Activated B cell treated with CpG ODN at 0.5 μM for 24 hours (primary cell): Measurements from ENCODE around the gene ZNF541. TPM values are rescaled to one million over a fixed set of nuclear protein-coding genes. Genes with fewer than 3 reads are reported as not detected.
"Not testable (repeated sequence)": the region's sequence is repeated elsewhere in the genome, so short reads cannot be mapped to it uniquely, and the experiment has no call there.

Source experiments
- ATAC-seq: fragments of 200-7000 bp; cut with Tn5 transposase; one replicate; pipeline ENCODE4 v1.10.0; 2021; ENCODE audit warnings: low read depth, mild to moderate bottlenecking, moderate library complexity
- CTCF ChIA-PET: fragments of 350-600 bp; sonication (Branson Sonifier 250); formaldehyde crosslinking; loops from one replicate; lab custom pipeline; 2021; ENCODE audit warnings: antibody characterized with exemption; lab: Charles Lee
- POLR2A ChIA-PET: fragments of 350-600 bp; sonication (Branson Sonifier 250); formaldehyde crosslinking; loops from one replicate; lab custom pipeline; 2021; ENCODE audit warnings: antibody characterized with exemption; lab: Charles Lee
- DNase-seq: peaks from one replicate; pipeline ENCODE4 v3.0.0; 2022
- H3K27ac Mint-ChIP-seq: one replicate; pipeline ENCODE4 v1.8.0; 2020; ENCODE audit warnings: mixed read lengths
- H3K27me3 Mint-ChIP-seq: one replicate; pipeline ENCODE4 v1.8.0; 2021; ENCODE audit warnings: mixed read lengths
- H3K36me3 Mint-ChIP-seq: one replicate; pipeline ENCODE4 v1.8.0; 2021; ENCODE audit warnings: low read depth, mixed read lengths
- H3K4me1 Mint-ChIP-seq: one replicate; pipeline ENCODE4 v1.8.0; 2021; ENCODE audit warnings: mixed read lengths
- H3K4me3 Mint-ChIP-seq: one replicate; pipeline ENCODE4 v1.8.0; 2020; ENCODE audit warnings: mild to moderate bottlenecking, mixed read lengths
- H3K9me3 Mint-ChIP-seq: one replicate; pipeline ENCODE4 v1.8.0; 2020; ENCODE audit warnings: mixed read lengths
- intact Hi-C: fragments of 100-400 bp; cut with micrococcal nuclease; formaldehyde crosslinking; loops from one replicate; pipeline ENCODE4 v1.15.1; 2024
- total RNA-seq: library from RNA; stranded (reverse); gene quantifications from 2 replicates; pipeline ENCODE4 v1.2.3, GENCODE V29; 2022
- TF ChIP-seq, protein P1 (sequence below): fragments of 200-600 bp; IDR thresholded peaks from one replicate; pipeline ENCODE4 v1.8.0; 2022; ENCODE audit warnings: antibody characterized with exemption, mild to moderate bottlenecking

Gene ZNF541
- total RNA-seq, 1 donor from 2014 or later = not detected

DNA sequence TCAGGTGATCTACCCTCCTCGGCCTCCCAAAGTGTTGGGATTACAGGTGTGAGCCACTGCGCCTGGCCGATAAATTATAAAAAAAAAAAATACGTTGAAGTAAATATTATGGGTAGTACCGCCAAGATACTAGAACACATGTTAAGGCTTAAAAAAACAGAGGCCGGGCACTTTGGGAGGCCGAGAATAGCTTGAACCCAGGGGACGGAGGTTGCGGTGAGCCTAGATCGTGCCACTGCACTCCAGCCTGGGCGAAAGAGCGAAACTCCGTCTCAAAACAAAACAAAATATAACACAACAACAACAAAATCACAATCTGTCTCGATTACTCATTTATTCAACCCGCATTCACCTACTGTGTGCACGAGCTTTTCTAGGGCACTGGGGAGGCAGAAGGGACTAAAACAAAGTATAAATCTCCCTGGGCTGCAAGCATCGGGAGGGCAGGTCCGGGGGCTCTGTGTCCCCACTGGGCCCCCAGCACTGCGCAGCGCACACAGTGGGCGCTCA, 34.7 kb upstream of the ZNF541 start:
- Mint-ChIP-seq H3K4me3 (peak overlapping the region; percentile 84), H3K36me3 (peaks cover 2% of the 10 kb centered on the region), H3K4me1 (peaks cover 21% of the 10 kb centered on the region), H3K27me3 (no peaks in the 10 kb centered on the region), H3K27ac (peak overlapping the region; percentile 71), H3K9me3 (no peaks in the 10 kb centered on the region)
- TF ChIP-seq, protein P1, sequence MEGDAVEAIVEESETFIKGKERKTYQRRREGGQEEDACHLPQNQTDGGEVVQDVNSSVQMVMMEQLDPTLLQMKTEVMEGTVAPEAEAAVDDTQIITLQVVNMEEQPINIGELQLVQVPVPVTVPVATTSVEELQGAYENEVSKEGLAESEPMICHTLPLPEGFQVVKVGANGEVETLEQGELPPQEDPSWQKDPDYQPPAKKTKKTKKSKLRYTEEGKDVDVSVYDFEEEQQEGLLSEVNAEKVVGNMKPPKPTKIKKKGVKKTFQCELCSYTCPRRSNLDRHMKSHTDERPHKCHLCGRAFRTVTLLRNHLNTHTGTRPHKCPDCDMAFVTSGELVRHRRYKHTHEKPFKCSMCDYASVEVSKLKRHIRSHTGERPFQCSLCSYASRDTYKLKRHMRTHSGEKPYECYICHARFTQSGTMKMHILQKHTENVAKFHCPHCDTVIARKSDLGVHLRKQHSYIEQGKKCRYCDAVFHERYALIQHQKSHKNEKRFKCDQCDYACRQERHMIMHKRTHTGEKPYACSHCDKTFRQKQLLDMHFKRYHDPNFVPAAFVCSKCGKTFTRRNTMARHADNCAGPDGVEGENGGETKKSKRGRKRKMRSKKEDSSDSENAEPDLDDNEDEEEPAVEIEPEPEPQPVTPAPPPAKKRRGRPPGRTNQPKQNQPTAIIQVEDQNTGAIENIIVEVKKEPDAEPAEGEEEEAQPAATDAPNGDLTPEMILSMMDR = no peak
- ATAC-seq = no peak
- ChIA-PET POLR2A (interaction anchor here (0.8 to 1.7 kb wide), 3 partner anchors 8 to 131 kb away, joined by 3 to 11 read pairs (median 3); partner anchors contain the start of gene KPTN), CTCF (interaction anchor here (1.4 kb wide), 1 partner anchor 171 kb away, joined by 3 read pairs; no protein-coding TSS in a partner anchor)
- DNase-seq = no peak
- intact Hi-C loops = loop anchor here (1.0 to 2.0 kb wide), 6 partner anchors 7 to 333 kb away; partner anchors contain the start of genes DHX34, INAFM1, KPTN and NAPA

DNA sequence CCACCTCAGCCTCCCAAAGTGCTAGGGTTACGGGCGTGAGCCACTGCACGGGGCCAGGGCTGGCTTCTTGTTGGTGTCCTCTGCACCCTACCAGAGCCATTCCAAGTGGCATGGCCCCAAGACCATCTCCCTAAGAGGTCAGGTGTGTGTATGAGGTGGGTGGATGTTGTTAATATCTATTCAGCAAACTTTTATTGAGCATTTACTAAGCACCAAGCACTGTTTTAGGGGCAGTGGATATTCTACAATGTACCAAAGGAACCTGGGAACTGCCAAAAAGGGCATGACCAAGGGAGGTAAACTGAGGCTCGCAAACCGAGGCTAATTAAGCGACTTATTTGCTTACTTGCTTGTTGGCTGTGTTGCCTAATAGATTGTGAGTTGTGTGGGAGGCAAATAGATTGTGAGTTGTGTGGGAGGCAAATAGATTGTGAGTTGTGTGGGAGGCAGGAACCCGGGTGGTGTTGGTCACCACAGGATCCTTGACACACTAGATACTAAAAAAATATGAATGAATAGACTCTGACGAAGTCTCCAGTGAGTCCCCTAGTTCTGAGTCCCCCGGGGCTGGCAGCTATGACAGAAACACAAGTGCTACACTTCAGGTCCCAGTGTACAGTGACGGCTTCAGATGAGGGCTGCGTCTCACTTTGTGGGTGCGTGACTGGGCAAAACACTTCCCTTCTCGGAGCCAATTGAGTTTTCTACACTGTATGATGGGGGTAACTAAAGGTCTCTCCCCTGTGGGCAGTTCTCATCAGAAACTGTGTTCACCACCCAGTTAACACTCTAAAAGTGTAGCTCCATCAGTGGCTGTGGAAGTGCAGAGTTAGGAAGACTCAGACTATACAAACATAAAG, 31.0 kb upstream of the ZNF541 start:
- Mint-ChIP-seq H3K9me3 (no peaks in the 10 kb centered on the region), H3K27ac (no peak overlapping the region), H3K4me1 (peaks cover 11% of the 10 kb centered on the region), H3K27me3 (peaks cover 2% of the 10 kb centered on the region), H3K4me3 (peak overlapping the region; percentile 11), H3K36me3 (peaks cover under 1% of the 10 kb centered on the region)
- DNase-seq = no peak
- POLR2A ChIA-PET = no interaction called here
- no peak for ATAC-seq
- TF ChIP-seq, protein P1 = no peak
- intact Hi-C loops = no loop called here
- CTCF ChIA-PET = interaction anchor here (0.6 kb wide), 1 partner anchor 88 kb away, joined by 3 read pairs; no protein-coding TSS in a partner anchor

DNA sequence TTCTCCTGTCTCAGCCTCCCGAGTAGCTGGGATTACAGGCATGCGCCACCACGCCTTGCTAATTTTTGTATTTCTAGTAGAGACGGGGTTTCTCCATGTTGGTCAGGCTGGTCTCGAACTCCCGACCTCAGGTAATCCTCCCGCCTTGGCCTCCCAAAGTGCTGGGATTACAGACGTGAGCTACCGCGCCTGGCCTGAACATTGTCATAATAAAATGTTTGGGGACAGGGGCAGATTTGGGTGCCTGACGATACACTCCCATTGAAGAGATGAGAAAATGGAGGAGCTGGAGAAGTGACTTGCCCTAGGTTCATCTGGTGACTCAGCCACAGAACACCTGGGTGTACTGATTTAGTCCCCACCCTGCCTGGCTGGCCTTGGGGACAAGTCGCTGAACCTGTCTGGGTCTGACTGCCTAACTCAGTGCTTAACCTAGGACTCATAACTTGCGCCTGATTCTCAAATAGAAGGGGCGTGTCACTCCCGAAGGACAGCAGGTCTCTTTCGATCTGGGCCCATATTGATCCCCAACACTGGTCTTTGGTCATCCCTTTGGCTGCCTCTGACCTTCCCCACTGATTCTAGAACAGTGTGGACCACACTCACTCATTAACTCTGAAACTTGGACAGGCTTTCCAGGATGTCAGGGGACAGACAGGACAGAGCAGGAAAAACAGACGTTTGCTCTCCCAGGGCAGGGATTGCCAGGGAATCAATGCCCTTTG, 28.4 kb upstream of the ZNF541 start:
- DNase-seq (no peak), ATAC-seq (no peak)
- Mint-ChIP-seq H3K4me3 (peak overlapping the region; percentile 84), H3K9me3 (no peaks in the 10 kb centered on the region), H3K4me1 (peaks cover 10% of the 10 kb centered on the region), H3K27ac (no peak overlapping the region), H3K36me3 (no peaks in the 10 kb centered on the region), H3K27me3 (peaks cover 7% of the 10 kb centered on the region)
- POLR2A ChIA-PET = interaction anchor here (0.6 to 2.7 kb wide), 5 partner anchors 9 to 889 kb away, joined by 3 to 25 read pairs (median 6); partner anchors contain the start of gene NAPA
- intact Hi-C loops = loop anchor here (2.0 kb wide), 3 partner anchors 117 to 489 kb away; partner anchors contain the start of genes KPTN, NOP53 and ZC3H4
- CTCF ChIA-PET = interaction anchor here (0.9 to 1.0 kb wide), 2 partner anchors 9 to 164 kb away, joined by 3 to 4 read pairs; no protein-coding TSS in a partner anchor
- TF ChIP-seq, protein P1 = no peak

DNA sequence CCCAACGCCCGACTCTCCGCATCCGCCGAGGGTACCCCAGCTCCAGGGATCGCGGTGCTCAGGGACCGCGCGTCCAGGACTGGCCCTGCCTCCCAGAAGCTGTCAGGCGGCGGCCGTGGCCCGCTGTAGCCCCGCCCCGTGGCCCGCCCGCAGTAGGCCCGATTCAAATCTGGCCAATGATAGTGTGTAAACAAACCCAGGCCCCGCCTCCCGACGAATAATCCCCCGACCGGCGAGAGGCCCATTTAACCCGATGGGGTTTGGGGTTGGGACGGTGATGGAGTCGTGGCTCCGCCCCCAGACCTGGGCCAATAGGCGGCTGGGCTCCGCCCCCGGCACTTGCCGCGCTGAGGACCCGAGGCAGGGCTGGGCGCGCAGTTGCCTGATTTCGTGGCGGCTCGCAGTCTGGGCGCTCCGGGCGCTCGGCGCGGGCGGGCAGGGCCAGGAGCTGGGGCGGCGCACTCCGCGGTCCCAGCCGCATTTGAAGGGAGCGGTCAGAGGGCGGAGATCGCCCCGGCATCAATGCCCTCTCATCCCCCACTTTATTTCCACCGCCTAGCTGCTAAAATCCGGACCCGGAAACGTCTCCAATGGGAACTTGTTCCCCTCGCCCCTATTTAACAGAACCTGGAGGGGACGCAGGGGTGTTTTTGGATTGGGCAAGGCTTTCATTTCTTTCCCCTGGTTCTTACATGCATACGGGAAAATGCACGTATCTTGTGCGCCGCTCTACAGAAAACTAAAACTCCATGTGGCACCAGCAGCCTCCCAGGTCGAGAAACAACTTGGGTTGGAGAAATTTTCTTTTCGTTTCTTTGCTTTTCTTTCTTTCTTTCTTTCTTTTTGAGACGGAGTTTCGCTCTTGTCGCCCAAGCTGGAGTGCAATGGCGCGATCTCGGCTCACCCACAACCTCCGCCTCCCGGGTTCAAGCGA, 27.6 kb upstream of the ZNF541 start:
- Mint-ChIP-seq H3K36me3 (no peaks in the 10 kb centered on the region), H3K9me3 (no peaks in the 10 kb centered on the region), H3K27me3 (peaks cover 9% of the 10 kb centered on the region), H3K4me1 (peaks cover 10% of the 10 kb centered on the region), H3K27ac (peak overlapping the region; percentile 76), H3K4me3 (peak overlapping the region; percentile 84)
- ATAC-seq (peak; percentile 97), DNase-seq (peak; percentile 92)
- CTCF ChIA-PET = interaction anchor here (0.9 to 1.1 kb wide), 5 partner anchors 8 to 252 kb away, joined by 3 to 4 read pairs (median 3); partner anchors contain the start of genes BICRA and DHX34
- POLR2A ChIA-PET = interaction anchor here (0.6 to 2.7 kb wide), 10 partner anchors 8 to 890 kb away, joined by 3 to 25 read pairs (median 6); partner anchors contain the start of genes BICRA, INAFM1 and NAPA
- intact Hi-C loops = loop anchor here (1.0 to 2.0 kb wide), 5 partner anchors 8 to 488 kb away; partner anchors contain the start of genes KPTN, NAPA, NOP53 and ZC3H4
- TF ChIP-seq, protein P1 = no peak

DNA sequence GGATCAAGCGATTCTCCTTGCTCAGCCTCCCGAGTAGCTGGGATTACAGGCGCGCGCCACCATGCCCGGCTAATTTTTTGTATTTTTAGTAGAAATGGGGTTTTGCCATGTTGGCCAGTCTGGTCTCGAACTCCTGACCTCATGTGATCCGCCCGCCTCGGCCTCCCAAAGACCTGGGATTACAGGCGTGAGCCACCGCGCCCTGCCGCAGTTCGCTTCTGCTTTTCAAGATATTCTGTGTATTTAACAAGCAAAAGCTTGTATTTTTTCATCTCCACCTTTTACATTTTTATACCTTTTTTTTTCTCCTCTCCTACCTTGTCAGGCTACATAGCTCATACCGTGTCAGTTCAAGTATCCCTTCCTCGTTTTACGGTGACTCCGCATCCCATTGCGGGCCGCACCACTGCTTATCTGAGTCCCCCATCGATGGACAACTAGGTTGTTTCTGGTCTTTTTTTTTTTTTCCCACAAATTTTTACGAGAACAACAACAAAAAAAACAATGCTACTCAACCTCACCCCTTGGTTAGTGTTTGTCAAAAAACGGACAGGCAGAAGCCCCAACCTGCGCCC, 26.8 kb upstream of the ZNF541 start:
- not testable (repeated sequence) for H3K27me3 Mint-ChIP-seq, ATAC-seq, H3K36me3 Mint-ChIP-seq, H3K9me3 Mint-ChIP-seq, DNase-seq
- CTCF ChIA-PET = interaction anchor here (1.0 to 1.4 kb wide), 5 partner anchors 9 to 251 kb away, joined by 3 to 4 read pairs (median 3); partner anchors contain the start of genes BICRA and DHX34
- intact Hi-C loops = loop anchor here (1.0 to 2.0 kb wide), 5 partner anchors 9 to 487 kb away; partner anchors contain the start of genes KPTN, NAPA, NOP53 and ZC3H4
- H3K4me1 Mint-ChIP-seq = peaks cover 10% of the 10 kb centered on the region
- POLR2A ChIA-PET = interaction anchor here (0.6 to 2.7 kb wide), 8 partner anchors 8 to 325 kb away, joined by 3 to 25 read pairs (median 6); partner anchors contain the start of genes BICRA, INAFM1 and NAPA
- H3K27ac Mint-ChIP-seq = peak overlapping the region; percentile 75
- H3K4me3 Mint-ChIP-seq = peak overlapping the region; percentile 84
